Dedifferentiated amniotic fluid mesenchymal stem cell (primary cell): ENCODE measurements around the gene HCFC1R1.
"Not testable (repeated sequence)": the region's sequence is repeated elsewhere in the genome, so short reads cannot be mapped to it uniquely, and the experiment has no call there.

Experiments used
- DNase-seq: peaks from one replicate; pipeline ENCODE4 v3.0.0-alpha.2; 2016; ENCODE audit errors: extremely low spot score

The HCFC1R1 gene

DNA sequence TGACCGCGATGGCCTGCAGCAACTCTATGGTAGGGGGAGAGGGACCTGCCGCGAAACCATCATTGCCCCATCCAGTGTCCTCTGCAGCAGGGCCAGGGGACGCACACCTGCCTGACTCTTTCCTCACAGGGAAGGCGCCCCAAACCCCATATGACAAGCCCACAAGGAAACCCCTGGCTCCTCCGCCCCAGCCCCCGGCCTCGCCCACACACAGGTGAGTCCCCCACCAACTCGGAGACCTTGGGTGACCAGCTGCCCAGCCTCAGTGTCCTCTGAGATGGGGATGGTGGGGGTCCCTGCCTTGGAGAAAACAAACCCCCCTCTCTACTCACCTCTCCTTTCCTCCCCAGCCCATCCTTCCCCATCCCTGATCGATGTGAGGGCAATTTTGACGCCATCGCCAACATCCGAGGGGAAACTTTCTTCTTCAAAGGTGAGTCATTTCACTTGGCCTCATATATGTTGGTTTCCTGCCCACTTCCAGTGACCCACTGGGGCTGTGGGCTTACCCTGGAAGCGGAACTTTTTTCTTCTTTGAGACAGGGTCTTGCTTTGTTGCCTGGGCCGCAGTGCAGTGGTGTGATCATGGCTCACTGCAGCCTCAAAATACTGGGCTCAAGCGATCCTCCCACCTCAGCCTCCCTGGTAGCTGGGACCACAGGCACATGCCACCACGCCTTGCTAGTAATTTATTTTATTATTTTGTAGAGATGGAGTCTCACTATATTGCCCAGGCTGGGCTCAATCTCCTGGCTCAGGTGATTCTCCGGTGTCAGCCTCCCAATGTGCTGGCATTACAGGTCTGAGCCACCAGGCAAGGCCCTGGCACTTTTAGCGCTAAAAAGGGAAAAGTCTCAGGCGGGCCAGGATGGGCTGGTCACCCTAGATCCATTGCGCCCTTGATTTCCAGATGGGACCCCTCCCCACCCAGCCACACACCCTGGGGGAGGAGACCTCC lies 33.7 kb upstream of the HCFC1R1 start:
- DNase-seq: no peak

GRCh38 chr16:3056336-3057180 lies 32.8 kb upstream of the HCFC1R1 start:
- no peak for DNase-seq

DNA sequence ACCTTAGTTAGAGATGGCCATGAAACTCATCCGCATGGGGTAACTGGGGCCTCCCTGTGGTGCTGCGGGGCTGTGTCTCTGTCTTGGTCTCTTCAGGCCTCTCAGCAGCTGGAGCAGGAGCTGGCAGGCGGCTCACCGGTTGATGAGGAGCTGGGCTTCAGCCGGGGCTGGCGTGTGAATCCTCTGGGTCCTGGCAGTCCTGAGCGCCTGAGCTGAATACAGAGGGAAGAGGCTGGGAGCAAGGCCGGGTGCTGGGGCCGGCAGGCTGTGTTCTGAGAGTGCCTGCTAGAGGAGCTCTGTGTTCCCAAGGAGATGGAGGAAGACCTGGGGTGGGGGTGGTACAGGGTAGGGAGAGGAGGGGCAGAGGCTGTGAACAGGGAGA lies 32.0 kb upstream of the HCFC1R1 start:
- not testable (repeated sequence) for DNase-seq

DNA sequence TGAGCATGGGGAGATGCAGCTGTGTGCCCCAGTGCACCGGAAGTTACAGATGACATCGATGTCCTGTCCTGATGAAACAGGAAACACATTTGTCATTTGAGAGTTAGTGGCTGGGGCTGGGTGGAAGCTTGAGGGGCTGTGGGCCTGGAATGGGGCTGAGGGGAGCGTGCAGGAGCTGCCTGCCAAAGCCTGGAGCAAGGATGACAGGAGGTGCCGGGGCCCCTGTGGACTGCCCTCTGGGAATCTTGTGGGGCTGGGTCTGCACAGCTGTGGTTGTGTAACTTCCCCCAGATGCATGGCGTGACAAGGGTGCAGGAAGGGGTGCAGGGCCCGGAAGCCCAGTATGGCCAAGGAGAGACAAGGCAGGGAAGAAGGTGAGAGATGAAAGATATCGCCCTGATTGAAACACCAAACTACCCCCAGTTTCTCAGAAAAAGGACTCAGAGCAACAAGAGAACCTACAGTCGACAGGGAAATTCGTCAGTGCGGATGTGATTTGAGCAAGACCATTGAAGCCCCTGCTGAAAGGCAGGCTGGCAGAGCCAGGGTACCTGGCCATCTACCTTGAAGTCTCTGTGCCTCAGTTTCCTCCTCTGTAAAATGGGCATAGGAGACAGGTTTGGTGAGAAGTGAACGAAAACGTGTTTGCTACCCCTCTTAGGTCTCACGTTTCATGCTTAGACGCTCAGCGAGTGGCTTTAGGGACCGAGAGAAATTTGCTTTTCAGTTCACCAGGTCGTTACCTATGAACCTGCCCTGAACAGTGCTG lies 31.4 kb upstream of the HCFC1R1 start:
- DNase-seq: no peak

DNA sequence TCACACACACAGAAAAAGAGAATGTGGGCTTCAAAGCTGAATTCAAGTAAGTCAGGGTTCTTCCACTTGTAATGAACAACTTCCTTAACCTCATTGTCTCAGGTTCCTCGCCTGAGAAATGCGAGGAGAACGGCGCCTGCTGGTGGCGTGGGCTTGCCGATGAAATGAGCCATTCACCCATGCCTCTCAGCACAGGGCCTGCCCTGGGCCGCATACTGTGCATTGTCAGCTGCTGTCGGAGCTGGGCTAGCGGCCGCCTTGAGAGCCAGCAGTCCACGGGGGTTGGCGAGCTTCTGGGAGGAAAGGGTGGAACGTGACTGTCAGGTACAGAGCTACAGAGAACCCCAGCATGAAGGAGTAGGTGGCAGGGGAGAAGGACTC lies 29.6 kb upstream of the HCFC1R1 start:
- not testable (repeated sequence) for DNase-seq

- DNase-seq: not testable (repeated sequence)
These were observed 29.0 kb upstream of the HCFC1R1 start for GRCh38 chr16:3052571-3053329.

DNA sequence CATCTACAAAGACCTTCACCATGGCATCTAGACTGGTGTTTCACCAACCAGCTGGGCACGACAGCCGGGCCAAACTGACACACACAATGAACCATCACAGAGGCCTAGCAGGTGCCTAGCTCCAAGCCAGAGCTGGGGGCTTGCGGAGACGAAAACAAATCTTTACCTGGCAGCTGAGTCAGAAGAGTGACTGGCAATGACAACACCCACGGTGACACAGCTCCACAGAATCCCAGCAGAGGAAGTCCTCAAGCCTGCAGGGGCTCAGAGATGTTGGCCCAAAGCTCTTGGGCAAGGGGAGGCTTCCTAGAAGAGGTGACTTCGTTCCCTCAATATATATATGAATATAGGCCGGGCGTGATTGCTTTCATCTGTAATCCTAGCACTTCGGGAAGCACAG lies 27.8 kb upstream of the HCFC1R1 start:
- DNase-seq: no peak

DNA sequence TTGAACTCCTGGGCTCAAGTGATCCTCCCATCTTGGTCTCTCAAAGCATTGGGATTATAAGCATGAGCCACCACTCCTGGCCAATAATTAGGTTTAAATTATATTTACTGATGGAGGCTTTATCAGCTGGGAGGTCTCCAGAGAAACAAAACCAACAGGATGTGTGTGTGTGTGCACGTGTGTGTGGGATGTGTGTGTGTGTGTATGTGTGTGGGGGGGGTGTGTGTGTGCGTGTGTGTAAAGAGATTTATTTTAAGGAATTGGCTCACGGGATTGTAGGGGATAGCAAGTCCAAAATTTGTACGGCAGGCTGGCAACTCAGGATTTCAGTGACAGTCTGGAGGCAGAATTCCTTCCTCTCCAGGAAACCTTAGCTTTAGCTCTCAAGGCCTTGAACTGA lies 27.3 kb upstream of the HCFC1R1 start:
- no peak for DNase-seq

DNA sequence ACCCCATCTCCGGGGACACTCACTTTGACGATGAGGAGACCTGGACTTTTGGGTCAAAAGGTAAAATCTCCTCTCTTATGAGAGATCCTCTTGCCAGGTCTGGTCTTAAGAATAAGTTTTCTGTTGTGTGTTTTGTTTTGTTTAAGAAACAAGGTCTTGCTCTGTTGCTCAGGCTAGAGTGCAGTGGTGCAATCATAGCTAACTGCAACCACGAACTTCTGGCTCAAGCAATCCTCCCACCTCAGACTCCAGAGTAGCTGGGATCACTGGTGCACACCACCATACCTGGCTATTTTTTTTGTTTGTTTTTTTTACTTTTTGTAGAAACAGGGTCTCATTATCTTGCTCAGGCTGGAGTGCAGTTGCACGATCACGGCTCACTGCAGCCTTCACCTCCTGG lies 26.7 kb upstream of the HCFC1R1 start:
- no peak for DNase-seq

DNA sequence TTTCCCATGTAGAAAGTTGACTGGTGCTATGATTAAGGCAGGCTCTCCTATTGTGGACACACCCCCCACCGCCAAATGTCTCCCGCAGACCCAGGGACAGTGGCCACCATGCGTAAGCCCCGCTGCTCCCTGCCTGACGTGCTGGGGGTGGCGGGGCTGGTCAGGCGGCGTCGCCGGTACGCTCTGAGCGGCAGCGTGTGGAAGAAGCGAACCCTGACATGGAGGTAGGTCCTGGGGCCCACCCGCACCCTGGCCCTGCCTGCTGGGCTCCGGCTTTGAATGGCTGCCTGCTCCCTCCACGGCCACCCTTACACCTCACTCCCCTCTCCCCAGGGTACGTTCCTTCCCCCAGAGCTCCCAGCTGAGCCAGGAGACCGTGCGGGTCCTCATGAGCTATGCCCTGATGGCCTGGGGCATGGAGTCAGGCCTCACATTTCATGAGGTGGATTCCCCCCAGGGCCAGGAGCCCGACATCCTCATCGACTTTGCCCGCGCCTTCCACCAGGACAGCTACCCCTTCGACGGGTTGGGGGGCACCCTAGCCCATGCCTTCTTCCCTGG lies 26.3 kb upstream of the HCFC1R1 start:
- DNase-seq: no peak

GRCh38 chr16:3047387-3047720 lies 23.6 kb upstream of the HCFC1R1 start:
- no peak for DNase-seq

DNA sequence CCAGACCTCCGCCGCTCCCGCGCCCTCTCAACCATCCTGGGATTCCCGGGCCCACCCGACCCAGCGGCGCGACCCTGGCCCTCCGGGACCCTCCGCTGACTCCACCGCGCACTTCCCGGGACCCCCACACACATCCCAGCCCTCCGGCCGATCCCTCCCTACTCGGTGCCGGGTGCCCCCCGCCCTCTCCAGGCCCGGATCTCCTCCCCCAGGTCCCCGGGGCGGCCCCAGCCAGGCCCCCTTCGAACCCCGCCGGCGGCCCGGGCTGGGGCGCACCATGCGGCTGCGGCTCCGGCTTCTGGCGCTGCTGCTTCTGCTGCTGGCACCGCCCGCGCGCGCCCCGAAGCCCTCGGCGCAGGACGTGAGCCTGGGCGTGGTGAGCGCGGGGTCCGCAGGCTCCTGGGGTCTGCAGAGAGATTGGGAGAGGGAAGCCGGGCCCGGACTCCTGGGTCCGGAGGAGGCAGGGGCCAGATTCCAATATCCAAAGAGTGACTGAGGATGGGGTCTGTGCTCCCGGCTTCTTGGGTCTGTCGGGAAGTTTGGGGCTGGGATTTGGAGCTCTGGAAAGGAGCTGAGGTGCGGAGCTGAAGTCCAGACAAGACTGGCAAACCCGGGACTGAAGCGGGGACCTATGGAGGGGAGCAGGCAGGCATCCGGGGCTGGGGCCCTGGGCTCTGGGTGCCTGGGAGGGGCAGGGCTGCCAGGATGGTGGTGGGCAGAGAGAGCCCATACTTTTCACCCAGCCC lies 23.1 kb upstream of the HCFC1R1 start:
- no peak for DNase-seq

DNA sequence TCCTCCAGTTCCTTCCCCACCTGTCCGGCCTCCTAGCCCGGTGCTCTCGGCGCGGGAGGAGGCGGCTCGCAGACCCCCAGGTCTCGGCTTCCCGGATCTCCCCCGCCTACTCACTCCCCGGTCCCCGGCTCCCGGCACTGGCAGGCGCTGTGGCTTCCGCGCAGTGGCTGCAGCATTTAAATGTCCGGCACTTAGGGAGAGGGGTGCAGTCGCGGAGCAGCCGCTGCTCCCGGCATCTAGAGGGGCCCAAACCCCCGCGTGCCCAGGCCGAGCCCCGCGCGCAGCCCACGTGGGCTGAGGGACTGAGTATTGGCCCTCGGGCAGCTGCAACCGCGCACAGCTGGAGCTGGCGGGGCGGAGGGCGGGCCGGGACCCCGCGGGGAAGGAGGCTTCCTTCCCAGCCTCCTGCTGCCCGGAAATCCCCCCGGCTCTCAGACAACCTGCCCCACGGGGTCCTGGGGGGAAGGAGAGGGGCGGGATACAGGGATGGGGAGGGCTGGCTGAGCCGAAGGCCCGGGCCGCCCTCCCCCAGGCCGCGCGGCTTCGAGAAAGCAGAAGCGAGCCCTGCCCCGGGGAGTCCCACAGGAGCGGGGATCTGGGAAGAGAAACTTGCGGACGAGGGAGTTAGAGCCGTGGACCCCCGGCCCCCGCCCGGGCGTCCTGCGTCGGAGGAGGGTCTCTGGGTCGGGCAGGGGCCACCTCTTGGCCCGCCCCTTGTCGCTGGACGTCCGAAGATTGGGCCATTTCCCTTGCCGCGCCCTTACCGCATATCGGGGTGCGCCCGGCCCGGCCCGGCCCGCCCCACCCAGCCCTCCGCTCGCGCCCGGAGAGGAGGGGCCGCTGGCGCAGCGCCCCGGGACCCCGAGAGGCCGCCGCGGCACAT lies 22.3 kb upstream of the HCFC1R1 start, which contains the start of gene MMP25:
MMP25 (plus strand) TSS at position 804 of the 883 bp plus-strand sequence. CDS start 357 bp downstream, outside the sequence.
- DNase-seq: no peak

DNA sequence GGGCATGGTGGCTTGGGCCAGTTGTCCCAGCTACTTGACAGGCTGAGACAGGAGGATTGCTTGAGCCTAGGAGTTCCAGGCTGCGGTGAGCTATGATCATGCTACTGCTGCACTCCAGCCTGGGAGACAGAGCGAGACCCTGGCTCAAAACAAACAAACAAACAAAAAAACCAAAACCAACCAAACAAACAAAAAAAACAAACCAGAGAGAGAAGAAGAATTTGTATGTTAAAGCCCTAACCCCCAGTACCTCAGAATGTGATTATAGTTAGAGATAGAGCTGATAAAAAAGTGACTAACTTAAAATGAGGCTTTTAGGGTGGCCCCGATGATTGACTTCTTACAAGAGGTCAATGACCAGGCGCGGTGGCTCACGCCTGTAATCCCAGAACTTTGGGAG lies 21.0 kb upstream of the HCFC1R1 start:
- DNase-seq: no peak

DNA sequence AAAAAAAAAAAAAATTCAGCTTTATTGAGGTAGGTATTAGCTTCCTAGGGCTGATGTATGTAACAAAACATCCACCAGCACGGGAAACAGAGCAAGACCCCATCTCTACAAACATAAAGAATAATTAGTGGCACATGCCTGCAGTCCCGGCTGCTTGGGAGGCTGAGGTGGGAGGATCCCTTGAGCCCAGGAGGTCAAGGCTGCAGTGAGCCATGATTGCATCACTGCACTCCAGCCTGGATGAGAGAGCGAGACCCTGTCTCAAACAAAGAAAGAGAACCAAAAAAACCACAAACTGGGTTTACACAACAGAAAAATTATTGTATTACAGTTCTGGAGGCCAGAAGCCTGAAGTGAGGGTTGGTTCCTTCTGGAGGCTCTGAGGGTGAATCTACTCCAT lies 18.6 kb upstream of the HCFC1R1 start:
- DNase-seq: no peak

DNA sequence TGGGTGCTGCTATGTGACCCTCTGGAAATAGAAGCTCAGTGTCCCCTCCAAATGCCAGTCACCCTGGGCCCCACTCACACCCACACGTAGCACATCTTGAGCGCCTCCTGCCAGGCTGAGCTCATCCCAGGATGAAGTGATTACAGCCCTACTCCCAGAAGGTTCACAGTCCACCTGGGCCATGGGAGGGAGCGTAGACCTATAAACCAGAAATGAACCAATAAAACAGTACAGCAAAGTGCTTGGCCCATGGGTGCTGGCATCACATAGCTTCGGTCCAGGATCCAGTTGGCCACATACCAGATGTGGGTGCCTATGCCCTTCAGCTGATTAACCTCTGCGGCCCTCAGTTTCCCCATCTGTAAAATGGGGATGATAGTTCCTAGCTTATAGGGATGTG lies 15.2 kb upstream of the HCFC1R1 start:
- DNase-seq: no peak

GRCh38 chr16:3038256-3038655 lies 14.5 kb upstream of the HCFC1R1 start:
- no peak for DNase-seq

DNA sequence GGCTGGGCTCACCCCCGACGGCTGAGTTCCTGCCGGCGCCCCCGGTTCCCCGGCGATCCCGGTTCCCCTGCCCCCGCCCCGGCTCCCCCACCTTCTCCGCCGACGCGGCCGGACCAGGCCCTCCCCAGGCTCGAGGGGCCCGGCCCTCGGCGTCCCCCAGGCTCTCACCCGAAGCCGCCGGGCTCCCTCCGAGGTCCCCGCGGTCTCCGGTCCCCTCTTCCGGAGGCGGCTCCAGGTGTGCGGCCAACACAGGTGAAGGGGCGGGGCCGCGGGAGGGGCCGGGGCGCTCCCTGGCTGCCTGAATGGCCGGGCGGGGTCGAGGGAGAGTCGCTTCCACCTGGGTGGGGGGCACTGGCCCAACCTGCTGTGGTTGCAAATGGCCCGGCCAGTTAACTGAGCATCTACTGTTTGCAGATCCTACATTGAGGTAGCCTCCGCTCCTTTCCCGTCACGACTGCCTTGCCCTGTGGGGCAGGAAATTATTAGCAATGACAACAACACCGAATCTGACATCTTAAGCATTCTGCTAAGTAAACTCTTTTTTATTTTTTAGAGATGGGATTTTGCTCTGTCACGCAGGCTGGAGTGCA lies 13.1 kb upstream of the HCFC1R1 start, which contains the start of gene BICDL2:
BICDL2 (minus strand) TSS at position 219 of the 590 bp plus-strand sequence. CDS start 1,448 bp downstream, outside the sequence.
- no peak for DNase-seq
